Measurements from ENCODE around the gene RANBP3. TPM values are rescaled to one million over a fixed set of nuclear protein-coding genes. Genes with fewer than 3 reads are reported as not detected.

RANBP3 gene
- total and polyA plus RNA-seq, 7 donors: 40.5 to 71.7 (median 48.7) TPM

GRCh38 chr19:6020166-6020882 lies 42.4 kb upstream of the RANBP3 start:
- intact Hi-C loops (cut with DNase I): loop anchor here (5.0 to 10.0 kb wide), 2 partner anchors 33 to 216 kb away; partner anchors contain the start of gene NRTN (in 1 of the 2)
- no peak for ATAC-seq
- Histone ChIP-seq H3K27ac (no peak overlapping the region), H3K9me3 (no peaks in the 10 kb centered on the region), H3K36me3 (ENCODE audit: insufficient read depth in 1 of 2, low read depth in 1 of 2) (no peaks in the 10 kb centered on the region), H3K4me3 (no peak overlapping the region), H3K27me3 (ENCODE audit: insufficient read depth in 3 of 3, low read length in 2 of 3) (peaks cover 0 to 21% (median 0%) of the 10 kb centered on the region in 3 donors), H3K4me1 (no peaks in the 10 kb centered on the region)
- no peak for TF ChIP-seq CTCF (IDR thresholded peaks at IDR 0.05)
- WGBS, 3 donors: 91 to 95% (median 91%) methylated on average over 20 of the region's 20 CpGs
- DNase-seq: peak in 1 of 2 donors; percentile 34

- Histone ChIP-seq H3K9me3 (no peaks in the 10 kb centered on the region), H3K27ac (no peak overlapping the region), H3K4me1 (no peaks in the 10 kb centered on the region), H3K4me3 (no peak overlapping the region), H3K27me3 (ENCODE audit: insufficient read depth in 3 of 3, low read length in 2 of 3) (peaks cover 0 to 18% (median 0%) of the 10 kb centered on the region in 3 donors), H3K36me3 (ENCODE audit: insufficient read depth in 1 of 2, low read depth in 1 of 2) (no peaks in the 10 kb centered on the region)
- intact Hi-C loops (cut with DNase I): no loop called here
- 70 to 73% (median 73%) methylated on average over 10 of the region's 10 CpGs for WGBS, 3 donors
- peak in 1 of 2 donors; percentile 41 for DNase-seq
- ATAC-seq: no peak
- no peak for TF ChIP-seq CTCF (IDR thresholded peaks at IDR 0.05)
Measured at GRCh38 chr19:6018786-6019185, 40.8 kb upstream of the RANBP3 start.

GRCh38 chr19:6017576-6017975 lies 39.6 kb upstream of the RANBP3 start:
- no peaks in the 10 kb centered on the region for H3K36me3 ChIP-seq (ENCODE audit: insufficient read depth in 1 of 2, low read depth in 1 of 2)

GRCh38 chr19:6015841-6016545 lies 38.1 kb upstream of the RANBP3 start:
- ATAC-seq (no peak), DNase-seq (peak in 1 of 2 donors; percentile 19)
- H3K9me3 ChIP-seq: no peaks in the 10 kb centered on the region
- intact Hi-C loops (cut with DNase I): no loop called here
- H3K36me3 ChIP-seq (ENCODE audit: insufficient read depth in 1 of 2, low read depth in 1 of 2): no peaks in the 10 kb centered on the region
- no peaks in the 10 kb centered on the region for H3K4me1 ChIP-seq
- H3K4me3 ChIP-seq: no peak overlapping the region
- peaks cover 0 to 4% (median 0%) of the 10 kb centered on the region in 3 donors for H3K27me3 ChIP-seq (ENCODE audit: insufficient read depth in 3 of 3, low read length in 2 of 3)
- no peak for TF ChIP-seq CTCF (IDR thresholded peaks at IDR 0.05)
- WGBS, 3 donors: 93 to 95% (median 94%) methylated on average over 26 of the region's 26 CpGs
- H3K27ac ChIP-seq: no peak overlapping the region

More at GRCh38 chr19:6017576-6017975, 39.6 kb upstream of the RANBP3 start:
- Histone ChIP-seq H3K27ac (no peak overlapping the region), H3K4me3 (no peak overlapping the region), H3K9me3 (no peaks in the 10 kb centered on the region), H3K4me1 (no peaks in the 10 kb centered on the region), H3K27me3 (ENCODE audit: insufficient read depth in 3 of 3, low read length in 2 of 3) (peaks cover 0 to 15% (median 0%) of the 10 kb centered on the region in 3 donors)
- DNase-seq (peak in 1 of 2 donors; percentile 23), ATAC-seq (no peak)
- TF ChIP-seq CTCF (IDR thresholded peaks at IDR 0.05): no peak
- intact Hi-C loops (cut with DNase I): no loop called here
- 78 to 81% (median 78%) methylated on average over 11 of the region's 11 CpGs for WGBS, 3 donors

Measured in psoas muscle (tissue), 8 donors.